Activated CD4-positive, alpha-beta T cell treated with anti-CD3 and anti-CD28 coated beads, Interleukin-2, amount 10 ng/mL, durations not matched to agents 24 days and 14 days (primary cell): ENCODE measurements around the gene TTC33. TPM values are rescaled to one million over a fixed set of nuclear protein-coding genes. Genes with fewer than 3 reads are reported as not detected.

Experiments
- DNase-seq: peaks from one replicate; pipeline ENCODE4 v3.0.0; 2022
- H3K27ac Mint-ChIP-seq: one replicate; pipeline ENCODE4 v1.8.0; 2022; ENCODE audit warnings: mild to moderate bottlenecking, mixed read lengths
- H3K27me3 Mint-ChIP-seq: one replicate; pipeline ENCODE4 v1.8.0; 2022; ENCODE audit warnings: mixed read lengths
- H3K36me3 Mint-ChIP-seq: one replicate; pipeline ENCODE4 v1.8.0; 2022; ENCODE audit warnings: low read depth, mild to moderate bottlenecking, mixed read lengths
- H3K4me1 Mint-ChIP-seq: one replicate; pipeline ENCODE4 v1.8.0; 2021; ENCODE audit warnings: mixed read lengths
- H3K4me3 Mint-ChIP-seq: one replicate; pipeline ENCODE4 v1.8.0; 2022; ENCODE audit warnings: mild to moderate bottlenecking, moderate library complexity, mixed read lengths
- H3K9me3 Mint-ChIP-seq: one replicate; pipeline ENCODE4 v1.8.0; 2021; ENCODE audit warnings: mixed read lengths
- intact Hi-C: fragments of 100-400 bp; cut with micrococcal nuclease; formaldehyde crosslinking; loops from one replicate; pipeline ENCODE4 v1.15.1; 2023
- total RNA-seq: library from RNA; stranded (reverse); gene quantifications from 2 replicates; pipeline ENCODE4 v1.2.3, GENCODE V29; 2022

The TTC33 gene
- total RNA-seq, 1 donor from 2014 or later = 22.7 TPM

- Mint-ChIP-seq H3K4me1 (peaks cover 42% of the 10 kb centered on the region), H3K4me3 (peak overlapping the region; percentile 17), H3K27ac (no peak overlapping the region), H3K27me3 (no peaks in the 10 kb centered on the region), H3K36me3 (peaks cover 16% of the 10 kb centered on the region), H3K9me3 (peaks cover 19% of the 10 kb centered on the region)
- intact Hi-C loops = no loop called here
- DNase-seq = peak; percentile 49
Measured at GRCh38 chr5:40491644-40492043, 264.1 kb downstream of the TTC33 start.

DNA sequence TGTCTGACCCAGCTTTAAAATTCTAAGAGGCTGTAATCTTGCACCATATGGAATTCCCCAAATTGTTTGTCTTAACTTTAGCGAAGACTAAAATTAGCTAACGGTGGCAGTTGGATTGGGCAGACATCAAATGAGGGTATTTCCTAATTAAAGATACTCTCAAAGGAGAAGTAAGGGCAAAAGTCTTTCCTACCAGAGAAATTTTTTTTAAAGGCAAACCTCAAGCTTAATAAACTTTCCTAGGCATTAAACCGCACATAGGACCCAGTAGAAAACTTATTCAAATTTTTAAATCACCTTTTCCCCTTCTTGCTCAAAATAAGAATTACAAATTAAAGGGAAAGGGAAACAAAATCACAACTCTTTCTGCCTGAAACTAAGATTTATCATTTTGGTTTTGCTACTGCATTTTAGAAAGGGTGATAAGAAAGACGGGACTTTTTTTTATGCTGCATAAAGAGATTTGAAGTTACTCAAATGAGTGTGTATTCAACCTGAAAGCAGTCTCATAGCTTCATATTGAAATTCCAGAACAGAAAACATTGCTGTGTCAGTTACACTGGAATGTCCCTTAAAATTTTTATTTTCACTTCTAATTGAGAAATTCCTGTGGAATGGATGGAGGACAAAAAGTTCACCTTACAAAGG is 265.2 kb downstream of the TTC33 start:
- H3K27me3 Mint-ChIP-seq = no peaks in the 10 kb centered on the region
- H3K4me3 Mint-ChIP-seq = peak overlapping the region; percentile 45
- peaks cover 48% of the 10 kb centered on the region for H3K4me1 Mint-ChIP-seq
- H3K27ac Mint-ChIP-seq = peak overlapping the region; percentile 66
- intact Hi-C loops = loop anchor here (1.0 kb wide), 11 partner anchors 49 to 266 kb away; partner anchors contain the start of genes PTGER4 and TTC33
- peaks cover 16% of the 10 kb centered on the region for H3K36me3 Mint-ChIP-seq
- H3K9me3 Mint-ChIP-seq = peaks cover 20% of the 10 kb centered on the region
- peak; percentile 51 for DNase-seq

GRCh38 chr5:40489421-40489820 is 266.3 kb downstream of the TTC33 start:
- intact Hi-C loops = no loop called here
- Mint-ChIP-seq H3K4me1 (peaks cover 52% of the 10 kb centered on the region), H3K9me3 (peaks cover 20% of the 10 kb centered on the region), H3K27me3 (no peaks in the 10 kb centered on the region), H3K27ac (peak overlapping the region; percentile 66), H3K4me3 (no peak overlapping the region), H3K36me3 (peaks cover 14% of the 10 kb centered on the region)
- peak; percentile 43 for DNase-seq

GRCh38 chr5:40486437-40487275 is 269.1 kb downstream of the TTC33 start:
- peaks cover 2% of the 10 kb centered on the region for H3K36me3 Mint-ChIP-seq
- peak; percentile 89 for DNase-seq
- intact Hi-C loops = loop anchor here (1.0 to 2.0 kb wide), 10 partner anchors 45 to 538 kb away; partner anchors contain the start of gene PTGER4
- H3K9me3 Mint-ChIP-seq = peaks cover 5% of the 10 kb centered on the region
- peaks cover 55% of the 10 kb centered on the region for H3K4me1 Mint-ChIP-seq
- no peaks in the 10 kb centered on the region for H3K27me3 Mint-ChIP-seq
- peak overlapping the region; percentile 89 for H3K27ac Mint-ChIP-seq
- H3K4me3 Mint-ChIP-seq = peak overlapping the region; percentile 45

GRCh38 chr5:40485021-40485998 is 270.5 kb downstream of the TTC33 start:
- Mint-ChIP-seq H3K9me3 (peaks cover 3% of the 10 kb centered on the region), H3K4me3 (no peak overlapping the region), H3K36me3 (no peaks in the 10 kb centered on the region), H3K27me3 (no peaks in the 10 kb centered on the region), H3K27ac (no peak overlapping the region), H3K4me1 (peaks cover 50% of the 10 kb centered on the region)
- intact Hi-C loops = no loop called here
- peak; percentile 39 for DNase-seq

DNA sequence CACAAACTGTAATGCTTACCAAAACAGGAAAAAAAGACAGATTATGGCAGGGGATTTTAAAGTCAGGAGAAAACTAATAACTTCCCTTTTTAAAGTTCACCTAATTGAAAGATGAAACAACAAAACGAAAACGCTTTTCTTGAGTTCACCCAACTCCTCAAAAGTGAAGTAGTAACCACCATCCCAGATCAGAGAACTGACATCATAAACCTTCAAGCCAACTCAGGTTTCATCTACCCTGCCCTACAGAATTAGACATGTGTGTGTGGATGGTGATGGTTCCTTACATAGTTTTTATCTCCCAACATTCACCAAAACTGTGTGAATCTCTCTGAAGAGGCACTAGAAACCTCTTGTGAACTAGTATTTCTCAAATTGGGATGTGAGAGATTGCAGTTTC is 271.3 kb downstream of the TTC33 start:
- Mint-ChIP-seq H3K9me3 (peaks cover 3% of the 10 kb centered on the region), H3K27me3 (no peaks in the 10 kb centered on the region), H3K4me3 (no peak overlapping the region), H3K4me1 (peaks cover 50% of the 10 kb centered on the region), H3K27ac (no peak overlapping the region), H3K36me3 (no peaks in the 10 kb centered on the region)
- intact Hi-C loops = no loop called here
- peak; percentile 58 for DNase-seq

GRCh38 chr5:40483316-40483715 is 272.4 kb downstream of the TTC33 start:
- peak; percentile 46 for DNase-seq
- Mint-ChIP-seq H3K36me3 (peaks cover 1% of the 10 kb centered on the region), H3K4me3 (no peak overlapping the region), H3K27me3 (no peaks in the 10 kb centered on the region), H3K4me1 (peaks cover 46% of the 10 kb centered on the region), H3K27ac (no peak overlapping the region), H3K9me3 (peaks cover 3% of the 10 kb centered on the region)
- intact Hi-C loops = no loop called here

GRCh38 chr5:40481241-40481640 is 274.5 kb downstream of the TTC33 start:
- H3K4me1 Mint-ChIP-seq = peaks cover 36% of the 10 kb centered on the region
- H3K27ac Mint-ChIP-seq = no peak overlapping the region
- no peaks in the 10 kb centered on the region for H3K27me3 Mint-ChIP-seq
- H3K4me3 Mint-ChIP-seq = no peak overlapping the region
- no peaks in the 10 kb centered on the region for H3K9me3 Mint-ChIP-seq
- intact Hi-C loops = no loop called here
- peak; percentile 45 for DNase-seq
- peaks cover 1% of the 10 kb centered on the region for H3K36me3 Mint-ChIP-seq

DNA sequence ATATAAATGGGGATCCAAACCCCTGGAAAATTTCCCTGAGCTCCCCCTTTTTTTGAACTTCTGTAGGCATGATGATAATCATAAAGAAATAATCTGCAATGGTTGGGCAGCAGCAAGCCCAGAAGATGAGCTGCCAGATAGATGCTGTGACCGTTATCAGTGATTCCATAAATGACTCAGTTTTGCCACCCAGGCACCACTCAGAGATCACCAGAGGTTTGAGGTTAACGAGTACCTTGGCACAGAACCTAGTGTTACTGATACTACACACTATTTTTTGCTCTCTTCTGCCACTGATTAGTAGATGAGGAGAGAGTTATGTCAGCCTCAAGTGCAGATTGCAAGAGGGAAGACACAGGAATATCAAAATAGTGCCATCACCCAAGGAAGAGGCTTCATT is 275.4 kb downstream of the TTC33 start:
- H3K4me1 Mint-ChIP-seq = peaks cover 30% of the 10 kb centered on the region
- no peak overlapping the region for H3K4me3 Mint-ChIP-seq
- H3K27me3 Mint-ChIP-seq = no peaks in the 10 kb centered on the region
- peaks cover 1% of the 10 kb centered on the region for H3K36me3 Mint-ChIP-seq
- no peak overlapping the region for H3K27ac Mint-ChIP-seq
- DNase-seq = peak; percentile 61
- H3K9me3 Mint-ChIP-seq = no peaks in the 10 kb centered on the region
- intact Hi-C loops = no loop called here

GRCh38 chr5:40479939-40480338 is 275.8 kb downstream of the TTC33 start:
- Mint-ChIP-seq H3K4me3 (no peak overlapping the region), H3K9me3 (no peaks in the 10 kb centered on the region), H3K4me1 (peaks cover 26% of the 10 kb centered on the region), H3K36me3 (peaks cover 1% of the 10 kb centered on the region), H3K27me3 (no peaks in the 10 kb centered on the region), H3K27ac (no peak overlapping the region)
- intact Hi-C loops = no loop called here
- no peak for DNase-seq

DNA sequence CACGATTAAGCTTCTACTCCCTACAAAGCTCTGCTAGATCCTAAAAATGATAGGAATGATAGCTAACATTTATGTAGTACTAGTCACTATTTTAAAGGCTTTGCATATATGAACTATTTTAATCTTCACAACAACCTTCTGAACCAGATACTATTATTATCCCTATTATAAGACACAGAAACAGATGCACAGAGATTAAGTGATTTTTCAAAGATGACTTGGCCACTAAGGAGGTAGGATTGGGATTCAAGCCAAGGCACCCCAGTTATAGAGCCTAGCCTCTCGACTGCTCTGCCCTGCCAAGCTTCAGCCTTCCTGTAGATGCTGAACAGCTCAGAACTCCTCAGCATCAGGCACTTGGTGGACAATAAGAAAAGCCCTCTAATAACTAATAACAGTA is 277.0 kb downstream of the TTC33 start:
- peaks cover 14% of the 10 kb centered on the region for H3K4me1 Mint-ChIP-seq
- peaks cover 1% of the 10 kb centered on the region for H3K36me3 Mint-ChIP-seq
- no peak overlapping the region for H3K27ac Mint-ChIP-seq
- no peaks in the 10 kb centered on the region for H3K9me3 Mint-ChIP-seq
- H3K27me3 Mint-ChIP-seq = no peaks in the 10 kb centered on the region
- intact Hi-C loops = no loop called here
- H3K4me3 Mint-ChIP-seq = no peak overlapping the region
- DNase-seq = no peak

DNA sequence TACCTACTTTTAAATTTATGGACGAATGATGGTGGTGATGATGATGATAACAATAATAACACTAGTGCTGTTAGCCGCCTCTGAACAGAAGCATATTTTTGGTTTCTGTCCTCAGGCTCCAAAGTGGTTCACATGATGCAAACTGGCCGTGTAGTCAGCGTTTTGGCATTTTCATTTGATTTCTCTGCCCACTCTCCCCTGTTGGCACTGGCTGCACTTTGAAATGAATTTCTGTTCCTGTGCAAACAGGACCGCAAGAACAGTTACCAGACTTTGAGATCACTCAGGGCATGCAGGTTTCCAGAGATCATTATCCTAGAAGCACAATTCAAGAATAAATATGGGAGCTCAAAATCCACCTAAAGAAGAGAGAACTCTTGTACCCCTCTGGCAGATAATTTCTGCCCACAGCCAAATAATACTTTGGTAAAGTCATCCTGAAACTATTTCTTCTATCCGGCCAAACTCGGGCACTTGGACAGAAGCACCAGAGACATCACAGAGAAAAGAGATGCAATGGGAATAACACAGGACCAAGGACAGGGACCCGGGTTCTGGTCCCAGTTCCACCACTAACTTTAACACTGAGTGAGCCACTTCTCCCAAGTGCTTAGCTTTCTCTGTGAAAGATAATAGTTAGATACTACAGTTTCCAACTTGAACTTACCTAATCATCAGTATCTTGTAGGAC is 277.8 kb downstream of the TTC33 start:
- DNase-seq = peak; percentile 45
- peaks cover 4% of the 10 kb centered on the region for H3K9me3 Mint-ChIP-seq
- no peak overlapping the region for H3K27ac Mint-ChIP-seq
- intact Hi-C loops = no loop called here
- H3K27me3 Mint-ChIP-seq = no peaks in the 10 kb centered on the region
- peaks cover 11% of the 10 kb centered on the region for H3K4me1 Mint-ChIP-seq
- H3K4me3 Mint-ChIP-seq = no peak overlapping the region
- peaks cover 1% of the 10 kb centered on the region for H3K36me3 Mint-ChIP-seq

- Mint-ChIP-seq H3K27me3 (no peaks in the 10 kb centered on the region), H3K4me3 (no peak overlapping the region), H3K27ac (no peak overlapping the region), H3K9me3 (peaks cover 24% of the 10 kb centered on the region), H3K4me1 (peaks cover 9% of the 10 kb centered on the region), H3K36me3 (peaks cover 1% of the 10 kb centered on the region)
- DNase-seq = no peak
- intact Hi-C loops = no loop called here
Measured at GRCh38 chr5:40475561-40475960, 280.2 kb downstream of the TTC33 start.
